Esophagus squamous epithelium (tissue), 5 donors: ENCODE measurements around the gene THADA. TPM values are rescaled to one million over a fixed set of nuclear protein-coding genes. Genes with fewer than 3 reads are reported as not detected.

Source experiments
- DNase-seq: peaks from one replicate; lab custom pipeline; 2025; lab: John Stamatoyannopoulos, UW
- H3K27ac ChIP-seq, 4 donors: fragments of 200-600 bp; sonication (generic); one replicate each; pipeline ENCODE4 v1.5.1; 2016 to 2019; ENCODE audit warnings: mild to moderate bottlenecking in 1 of 4
- H3K27me3 ChIP-seq, 4 donors: fragments of 200-600 bp; sonication (generic); 1 replicate in 3 of 4; 2 replicates in 1 of 4; pipeline versions ENCODE4 v1.5.1 to v1.6.0; 2017 to 2021; ENCODE audit warnings: antibody characterized with exemption in 1 of 4
- H3K36me3 ChIP-seq, 3 donors: fragments of 200-600 bp; sonication (generic); one replicate each; pipeline ENCODE4 v1.5.1; 2016 to 2019
- H3K4me1 ChIP-seq, 3 donors: fragments of 200-600 bp; sonication (generic); one replicate each; pipeline ENCODE4 v1.5.1; 2017 to 2019
- H3K4me3 ChIP-seq, 4 donors: fragments of 200-600 bp; sonication (generic); 1 replicate in 3 of 4; 2 replicates in 1 of 4; pipeline ENCODE4 v1.5.1; 2016 to 2019; ENCODE audit warnings: mild to moderate bottlenecking in 2 of 4, moderate library complexity in 1 of 4
- H3K9me3 ChIP-seq, 3 donors: fragments of 200-600 bp; sonication (generic); one replicate each; pipeline ENCODE4 v1.5.1; 2016 to 2019
- CTCF ChIP-seq, 6 experiments: fragments of 450-650 bp in 4 of 6; fragments of 200-600 bp in 2 of 6; sonication (generic) in 2 of 6; IDR thresholded peaks; one replicate each; pipeline ENCODE4 v1.5.1; 2016 to 2019; ENCODE audit warnings: antibody characterized with exemption in 6 of 6, mild to moderate bottlenecking in 4 of 6, moderate library complexity in 4 of 6
- POLR2A ChIP-seq, 4 donors: fragments of 450-650 bp; IDR thresholded peaks; one replicate each; pipeline ENCODE4 v1.6.1; 2017; ENCODE audit warnings: antibody characterized with exemption in 4 of 4, mild to moderate bottlenecking in 4 of 4, moderate library complexity in 3 of 4
- WGBS, 2 donors: methylation state at CpG; one replicate each; pipeline ENCODE4 v1.1.5; 2018; 5-methylcytosine and 5-hydroxymethylcytosine counted together
- intact Hi-C: fragments of 100-400 bp; cut with DNase I; formaldehyde crosslinking; loops from one replicate; pipeline ENCODE4 v1.15.0; 2022
- total RNA-seq, 4 donors: library from RNA; depleted of rRNA; stranded (reverse); fragments of >200 nt; gene quantifications; one replicate each; pipeline ENCODE4 v1.1.0, GENCODE V29; 2016
- donor health status: DM: yes; HTN: yes; CAD: no.

Gene THADA
- total RNA-seq, 4 donors from 2014 or later = 14.0 to 32.2 (median 21.0) TPM

- intact Hi-C loops = no loop called here
- no peaks in the 10 kb centered on the region for H3K27me3 ChIP-seq
- H3K4me3 ChIP-seq = no peak overlapping the region
- TF ChIP-seq POLR2A (IDR thresholded peaks at IDR 0.05) (no peak), CTCF (IDR thresholded peaks at IDR 0.05) (no peak)
- no peak overlapping the region for H3K27ac ChIP-seq
- peaks cover 0 to 18% (median 0%) of the 10 kb centered on the region in 3 donors for H3K36me3 ChIP-seq
- DNase-seq = no peak
- H3K9me3 ChIP-seq = no peaks in the 10 kb centered on the region
- peaks cover 0 to 7% (median 0%) of the 10 kb centered on the region in 3 donors for H3K4me1 ChIP-seq
- 90 to 95% methylated on average over 2 of the region's 2 CpGs for WGBS, 2 donors
Measured at GRCh38 chr2:43445781-43446180, 150.1 kb downstream of the THADA start.

- Histone ChIP-seq H3K27me3 (no peaks in the 10 kb centered on the region), H3K27ac (no peak overlapping the region), H3K36me3 (peaks cover 0 to 18% (median 0%) of the 10 kb centered on the region in 3 donors), H3K4me1 (peaks cover 0 to 13% (median 0%) of the 10 kb centered on the region in 3 donors), H3K9me3 (no peaks in the 10 kb centered on the region), H3K4me3 (no peak overlapping the region)
- no peak for DNase-seq
- intact Hi-C loops = no loop called here
- WGBS, 2 donors = 84% methylated on average over 10 of the region's 10 CpGs
- no peak for TF ChIP-seq CTCF (IDR thresholded peaks at IDR 0.05)
- no peak for TF ChIP-seq POLR2A (IDR thresholded peaks at IDR 0.05)
Measured at GRCh38 chr2:43444989-43445645, 150.7 kb downstream of the THADA start.

GRCh38 chr2:43443282-43443681 lies 152.6 kb downstream of the THADA start:
- Histone ChIP-seq H3K4me3 (no peak overlapping the region), H3K9me3 (no peaks in the 10 kb centered on the region), H3K27ac (no peak overlapping the region), H3K36me3 (peaks cover 0 to 18% (median 0%) of the 10 kb centered on the region in 3 donors), H3K27me3 (no peaks in the 10 kb centered on the region), H3K4me1 (peaks cover 0 to 22% (median 0%) of the 10 kb centered on the region in 3 donors)
- TF ChIP-seq CTCF (IDR thresholded peaks at IDR 0.05) = no peak
- intact Hi-C loops = no loop called here
- WGBS, 2 donors = 63 to 78% methylated on average over 4 of the region's 4 CpGs
- no peak for DNase-seq

- no peak for DNase-seq
- Histone ChIP-seq H3K27ac (no peak overlapping the region), H3K27me3 (no peaks in the 10 kb centered on the region), H3K9me3 (no peaks in the 10 kb centered on the region), H3K4me3 (no peak overlapping the region), H3K4me1 (peaks cover 0 to 30% (median 0%) of the 10 kb centered on the region in 3 donors), H3K36me3 (peaks cover 0 to 15% (median 0%) of the 10 kb centered on the region in 3 donors)
- 53 to 60% methylated on average over 1 of the region's 1 CpG for WGBS, 2 donors
- TF ChIP-seq POLR2A (IDR thresholded peaks at IDR 0.05) (no peak), CTCF (IDR thresholded peaks at IDR 0.05) (no peak)
- intact Hi-C loops = no loop called here
Measured at GRCh38 chr2:43441195-43441594, 154.6 kb downstream of the THADA start.

- Histone ChIP-seq H3K9me3 (no peaks in the 10 kb centered on the region), H3K4me1 (peaks cover 0 to 39% (median 0%) of the 10 kb centered on the region in 3 donors), H3K36me3 (no peaks in the 10 kb centered on the region), H3K27me3 (no peaks in the 10 kb centered on the region), H3K27ac (no peak overlapping the region), H3K4me3 (no peak overlapping the region)
- intact Hi-C loops = no loop called here
- 82 to 83% methylated on average over 7 of the region's 7 CpGs for WGBS, 2 donors
- DNase-seq = no peak
- TF ChIP-seq CTCF (IDR thresholded peaks at IDR 0.05) (no peak), POLR2A (IDR thresholded peaks at IDR 0.05) (no peak)
Measured at GRCh38 chr2:43438858-43439655, 156.8 kb downstream of the THADA start.
